DMS153 (cell line): ENCODE data around the gene GDF7.
A peak's percentile ranks its signal among the peaks of the same experiment; 100 is the strongest.

Experiments
- DNase-seq: peaks from one replicate; lab custom pipeline; 2025; lab: John Stamatoyannopoulos, UW

The GDF7 gene

GRCh38 chr2:20666304-20667150 lies at the start of gene GDF7:
TSS of gene GDF7 (plus strand) at chr2:20667144. CDS start at chr2:20667240, 96 bp downstream.
- DNase-seq, result no peak

GRCh38 chr2:20617892-20618467 lies 49.0 kb upstream of the GDF7 start:
- peak; percentile 62 for DNase-seq

- no peak for DNase-seq
Observed at GRCh38 chr2:20618468-20618885, 48.5 kb upstream of the GDF7 start.

GRCh38 chr2:20618886-20619521 lies 47.9 kb upstream of the GDF7 start:
- DNase-seq, result no peak

GRCh38 chr2:20619624-20620024 lies 47.3 kb upstream of the GDF7 start:
- no peak for DNase-seq

- DNase-seq, result no peak
Observed at GRCh38 chr2:20620271-20620681, 46.7 kb upstream of the GDF7 start.

- DNase-seq, result no peak
Observed at GRCh38 chr2:20620696-20621365, 46.1 kb upstream of the GDF7 start.

GRCh38 chr2:20621366-20622295 lies 45.3 kb upstream of the GDF7 start:
- no peak for DNase-seq

- no peak for DNase-seq
Observed at GRCh38 chr2:20622296-20622686, 44.7 kb upstream of the GDF7 start.

GRCh38 chr2:20622731-20623130 lies 44.2 kb upstream of the GDF7 start:
- DNase-seq, result no peak

- no peak for DNase-seq
Observed at GRCh38 chr2:20623241-20623640, 43.7 kb upstream of the GDF7 start.

- no peak for DNase-seq
Observed at GRCh38 chr2:20623741-20624155, 43.2 kb upstream of the GDF7 start.

- DNase-seq, result no peak
Observed at GRCh38 chr2:20624156-20624883, 42.6 kb upstream of the GDF7 start.

GRCh38 chr2:20624884-20625485 lies 42.0 kb upstream of the GDF7 start:
- DNase-seq, result no peak

GRCh38 chr2:20625491-20626391 lies 41.2 kb upstream of the GDF7 start:
- peak; percentile 54 for DNase-seq

- no peak for DNase-seq
Observed at GRCh38 chr2:20626392-20626697, 40.6 kb upstream of the GDF7 start.

- no peak for DNase-seq
Observed at GRCh38 chr2:20626698-20627513, 40.0 kb upstream of the GDF7 start.

GRCh38 chr2:20627712-20628380 lies 39.1 kb upstream of the GDF7 start:
- no peak for DNase-seq
